ENCODE measurements around the gene LRRC71.

LRRC71 gene

DNA sequence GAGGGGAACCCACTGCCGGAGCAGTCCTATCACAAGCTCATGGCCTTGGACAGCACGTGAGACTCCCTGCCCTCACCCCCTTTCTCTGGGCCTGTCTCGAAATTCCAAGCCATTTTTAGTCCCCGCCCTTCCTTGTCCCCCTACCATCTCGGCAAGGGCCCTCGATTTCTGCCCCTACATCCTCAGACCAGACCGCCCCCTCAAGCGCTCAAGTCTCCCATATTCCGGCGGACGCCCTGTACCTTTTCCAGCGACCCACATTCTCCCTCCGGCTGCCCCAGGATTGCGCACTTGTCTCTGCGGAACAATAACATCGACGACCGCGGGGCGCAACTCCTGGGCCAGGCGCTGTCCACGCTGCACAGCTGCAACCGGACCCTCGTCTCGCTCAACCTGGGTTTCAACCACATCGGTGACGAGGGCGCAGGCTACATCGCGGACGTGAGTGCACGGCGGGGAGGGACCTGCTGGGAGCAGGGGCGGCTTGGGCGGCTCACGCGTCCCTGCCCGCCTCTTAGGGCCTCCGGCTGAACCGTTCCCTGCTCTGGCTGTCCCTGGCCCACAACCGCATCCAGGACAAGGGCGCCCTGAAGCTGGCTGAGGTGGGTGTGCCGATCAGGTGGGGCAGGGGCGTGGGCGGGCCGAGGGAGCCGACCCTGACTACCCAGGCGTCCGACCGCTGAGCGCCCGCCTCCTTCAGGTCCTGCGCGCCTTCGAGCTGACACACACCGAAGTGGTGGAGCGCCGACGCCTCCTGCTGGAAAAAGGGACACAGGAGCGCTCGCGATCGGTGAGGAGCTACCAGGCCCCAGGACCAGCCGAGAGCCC is 7.0 kb downstream of the LRRC71 start:
- peak; percentile 38 for DNase-seq (ENCODE audit: low read depth)

GRCh38 chr1:156928043-156928602 is 7.7 kb downstream of the LRRC71 start:
- no peak for DNase-seq (ENCODE audit: low read depth)

- no peak for DNase-seq (ENCODE audit: low read depth)
Observed at GRCh38 chr1:156929596-156930238, 9.3 kb downstream of the LRRC71 start.

DNA sequence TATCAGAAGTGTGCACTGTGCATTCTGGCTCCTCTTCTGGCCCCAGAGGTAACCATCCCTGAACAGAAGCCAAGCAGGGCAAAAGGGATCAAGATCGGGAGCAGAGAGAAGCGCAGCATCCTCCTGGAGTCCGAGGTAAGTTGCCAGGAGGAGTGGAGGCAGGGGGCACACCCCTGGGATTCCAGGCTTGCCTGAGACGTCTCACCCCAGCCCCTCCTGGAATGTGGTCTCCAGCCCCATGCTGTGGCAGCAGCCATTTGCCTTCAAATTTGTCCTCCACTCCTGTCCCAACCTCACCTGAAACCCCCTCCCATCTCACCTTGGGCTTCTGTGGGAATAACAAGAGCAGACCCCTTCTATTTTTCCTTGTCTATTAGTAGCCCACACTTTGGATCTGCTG is 10.1 kb downstream of the LRRC71 start:
- no peak for DNase-seq (ENCODE audit: low read depth)

GRCh38 chr1:156931211-156931952 is 10.9 kb downstream of the LRRC71 start:
- DNase-seq (ENCODE audit: low read depth), result no peak

GRCh38 chr1:156931974-156932710 is 11.7 kb downstream of the LRRC71 start:
- DNase-seq (ENCODE audit: low read depth), result no peak

DNA sequence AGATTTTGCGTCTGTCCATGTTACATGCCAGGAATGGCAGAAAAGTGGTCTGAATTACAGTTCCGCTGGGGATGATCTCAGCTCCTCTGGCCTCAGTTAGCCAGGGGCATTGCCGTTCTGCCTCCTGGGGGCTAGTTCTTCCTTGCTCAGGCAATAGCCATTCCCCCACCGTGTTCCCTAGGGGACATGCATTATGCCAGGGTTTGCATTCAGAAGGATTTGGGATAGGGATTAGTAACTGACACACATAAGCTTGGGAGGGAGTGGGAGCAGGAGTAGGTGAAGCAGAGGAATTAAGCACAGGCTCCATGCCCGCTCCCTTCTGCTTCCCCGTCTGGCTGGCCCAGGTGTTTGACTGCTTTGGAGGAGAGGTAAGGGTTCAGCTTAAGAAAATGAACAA is 12.7 kb downstream of the LRRC71 start:
- no peak for DNase-seq (ENCODE audit: low read depth)

DNA sequence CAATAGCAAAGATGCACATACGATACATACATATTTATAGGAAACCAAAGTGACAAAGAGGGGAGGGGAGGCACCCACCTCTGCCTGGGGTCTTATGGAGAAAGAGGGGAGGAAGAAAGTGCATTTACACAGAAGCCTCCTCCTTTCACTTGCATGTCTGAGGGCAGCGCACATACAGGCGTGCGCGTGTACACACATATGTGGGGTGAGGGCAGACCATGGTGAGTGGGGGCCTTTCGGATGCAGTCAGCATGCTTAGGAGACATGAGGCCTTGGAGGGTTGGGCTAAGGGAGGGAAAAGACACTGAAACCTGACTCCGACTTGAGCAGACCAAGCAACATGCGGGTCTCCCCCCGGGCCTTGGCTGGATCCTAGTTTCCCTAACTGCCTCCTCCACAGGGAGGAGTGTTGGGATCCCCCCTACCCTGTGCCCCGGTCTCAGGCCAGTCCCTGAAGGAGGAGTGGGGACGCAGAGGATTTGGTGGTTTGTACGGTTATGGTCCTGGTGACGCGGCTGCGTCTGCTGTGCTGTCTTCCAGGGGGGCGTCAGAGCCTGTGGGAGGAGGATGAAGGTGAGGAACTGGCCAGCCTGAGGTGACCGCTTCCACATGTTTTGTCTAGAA is 15.2 kb downstream of the LRRC71 start:
- DNase-seq (ENCODE audit: low read depth), result no peak

GRCh38 chr1:156936191-156936590 is 15.8 kb downstream of the LRRC71 start:
- no peak for DNase-seq (ENCODE audit: low read depth)

- no peak for DNase-seq (ENCODE audit: low read depth)
Observed at GRCh38 chr1:156936721-156937220, 16.3 kb downstream of the LRRC71 start.

GRCh38 chr1:156937883-156938282 is 17.5 kb downstream of the LRRC71 start:
- DNase-seq (ENCODE audit: low read depth), result no peak

GRCh38 chr1:156938813-156939212 is 18.4 kb downstream of the LRRC71 start:
- DNase-seq (ENCODE audit: low read depth), result no peak

- no peak for DNase-seq (ENCODE audit: low read depth)
Observed at GRCh38 chr1:156939786-156940334, 19.4 kb downstream of the LRRC71 start.

- DNase-seq (ENCODE audit: low read depth), result no peak
Observed at GRCh38 chr1:156941675-156942074, 21.2 kb downstream of the LRRC71 start.

DNA sequence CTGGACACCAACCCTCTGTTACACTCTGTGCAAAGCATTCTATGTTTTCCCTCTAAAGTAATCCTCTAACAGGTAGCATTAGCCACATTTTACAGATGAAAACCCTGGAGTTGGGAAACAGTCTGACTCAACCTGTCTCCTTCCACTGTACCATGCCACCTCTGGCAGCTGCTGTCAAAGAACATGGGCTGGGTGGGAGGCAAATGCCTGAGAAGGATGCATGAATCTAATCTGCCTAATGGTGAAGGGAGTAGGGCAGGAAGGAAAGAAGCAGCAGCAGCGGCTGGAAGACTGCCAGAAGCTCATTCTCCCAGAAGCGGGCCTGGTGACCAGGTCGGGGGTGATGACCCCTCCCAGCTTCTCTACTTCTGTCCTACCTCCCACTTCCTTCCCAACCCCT is 21.7 kb downstream of the LRRC71 start:
- DNase-seq (ENCODE audit: low read depth), result no peak

- DNase-seq (ENCODE audit: low read depth), result no peak
Observed at GRCh38 chr1:156942576-156942975, 22.1 kb downstream of the LRRC71 start.

- DNase-seq (ENCODE audit: low read depth), result no peak
Observed at GRCh38 chr1:156943756-156944155, 23.3 kb downstream of the LRRC71 start.

DNA sequence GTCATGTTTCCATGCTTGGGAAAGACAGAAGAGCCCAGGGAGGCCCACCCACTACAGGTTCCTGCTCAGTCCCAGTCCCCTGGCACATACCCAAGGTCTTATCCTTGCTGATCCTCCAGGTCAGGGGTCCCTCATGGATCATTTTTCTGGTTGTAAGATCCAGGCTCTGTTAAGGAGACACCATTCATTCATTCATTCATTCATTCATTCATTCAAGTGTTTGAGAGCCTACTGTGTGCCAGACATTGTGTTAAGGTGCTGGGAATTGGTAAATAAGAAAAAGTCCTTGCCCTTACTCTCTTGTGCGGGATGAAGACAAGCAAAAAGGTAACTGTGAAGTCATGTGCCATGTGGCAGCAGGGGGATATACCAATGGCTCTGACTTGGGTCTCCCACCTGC is 23.8 kb downstream of the LRRC71 start:
- no peak for DNase-seq (ENCODE audit: low read depth)

GRCh38 chr1:156944848-156945247 is 24.4 kb downstream of the LRRC71 start:
- no peak for DNase-seq (ENCODE audit: low read depth)

GRCh38 chr1:156945881-156946661 is 25.6 kb downstream of the LRRC71 start:
- no peak for DNase-seq (ENCODE audit: low read depth)
